Measurements from ENCODE around the gene OR1I1.

Gene OR1I1

GRCh38 chr19:15099017-15099582 lies 17.1 kb downstream of the OR1I1 start:
- no peak for DNase-seq

- DNase-seq, result no peak
Measured at GRCh38 chr19:15101479-15102082, 19.6 kb downstream of the OR1I1 start.

GRCh38 chr19:15104003-15104402 lies 22.0 kb downstream of the OR1I1 start:
- DNase-seq, result no peak

GRCh38 chr19:15104411-15104810 lies 22.4 kb downstream of the OR1I1 start:
- no peak for DNase-seq

- no peak for DNase-seq
Measured at GRCh38 chr19:15105044-15105443, 23.0 kb downstream of the OR1I1 start.

- no peak for DNase-seq
Measured at GRCh38 chr19:15107061-15108010, 25.3 kb downstream of the OR1I1 start, which contains the start of gene SYDE1. TSS of gene SYDE1 (plus strand) at chr19:15107401. CDS start at chr19:15107434, 33 bp downstream.

DNA sequence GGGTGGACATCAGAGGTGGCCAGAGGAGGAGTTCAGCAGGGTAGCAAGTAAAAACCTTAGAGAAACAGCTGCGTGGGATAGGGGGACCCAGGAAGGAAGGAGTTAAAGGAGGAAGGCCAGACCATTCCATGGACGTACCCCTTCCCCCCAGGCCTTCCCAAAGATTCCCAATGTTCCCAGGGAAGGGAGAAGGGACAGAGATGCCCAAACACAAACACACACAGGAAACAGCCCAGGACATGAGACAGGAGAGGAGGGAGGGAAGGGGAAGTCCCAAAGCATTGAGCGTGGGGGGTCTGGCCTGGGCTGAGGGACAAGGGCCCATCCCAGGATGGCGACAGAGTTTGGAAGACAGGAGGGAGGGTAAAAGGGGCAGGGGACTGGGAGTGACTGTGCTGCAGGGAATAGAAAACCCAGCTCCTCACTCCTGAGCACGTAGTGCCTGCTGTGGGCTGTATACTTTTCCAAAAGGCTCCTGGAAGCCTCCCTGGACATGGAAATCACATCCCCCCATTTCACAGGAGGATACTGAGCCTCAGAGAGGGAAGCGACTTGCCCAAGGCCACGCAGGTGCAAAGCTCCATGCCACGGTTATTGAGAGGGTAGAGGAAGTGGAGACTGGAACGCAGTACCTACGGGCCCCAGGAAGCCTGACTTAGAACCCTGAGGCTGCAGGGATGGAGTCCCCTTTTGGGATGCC lies 26.3 kb downstream of the OR1I1 start:
- no peak for DNase-seq

GRCh38 chr19:15108845-15109767 lies 27.1 kb downstream of the OR1I1 start:
- no peak for DNase-seq

GRCh38 chr19:15109768-15110417 lies 27.9 kb downstream of the OR1I1 start:
- no peak for DNase-seq

DNA sequence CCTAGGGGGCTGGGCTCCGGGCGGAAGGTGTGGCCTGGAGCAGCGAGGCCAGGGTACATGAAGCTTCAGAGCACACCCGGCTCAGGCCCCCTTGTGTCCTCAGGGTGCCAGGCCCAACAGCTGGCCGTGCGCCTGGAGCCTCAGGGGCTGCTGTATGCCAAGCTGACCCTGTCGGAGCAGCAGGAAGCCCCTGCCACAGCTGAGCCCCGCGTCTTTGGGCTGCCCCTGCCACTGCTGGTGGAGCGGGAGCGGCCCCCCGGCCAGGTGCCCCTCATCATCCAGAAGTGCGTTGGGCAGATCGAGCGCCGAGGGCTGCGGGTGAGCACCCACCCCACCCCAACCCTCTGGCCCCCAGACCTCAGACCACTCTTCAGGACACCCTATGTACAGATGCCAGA lies 28.4 kb downstream of the OR1I1 start:
- no peak for DNase-seq

- DNase-seq, result no peak
Measured at GRCh38 chr19:15111758-15112157, 29.7 kb downstream of the OR1I1 start.

DNA sequence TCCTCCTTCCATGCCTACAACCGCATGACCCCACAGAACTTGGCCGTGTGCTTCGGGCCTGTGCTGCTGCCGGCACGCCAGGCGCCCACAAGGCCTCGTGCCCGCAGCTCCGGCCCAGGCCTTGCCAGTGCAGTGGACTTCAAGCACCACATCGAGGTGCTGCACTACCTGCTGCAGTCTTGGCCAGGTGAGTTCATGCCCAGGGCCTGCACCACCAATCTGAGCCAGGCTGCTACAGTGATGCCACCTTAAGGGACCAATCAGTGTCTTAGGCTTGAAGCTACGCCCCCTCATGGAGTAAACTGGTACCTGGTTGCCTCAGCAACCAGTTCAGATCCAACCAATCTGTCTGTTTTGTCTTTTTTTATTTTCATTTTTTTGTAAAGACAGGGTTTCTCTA lies 30.4 kb downstream of the OR1I1 start:
- no peak for DNase-seq

DNA sequence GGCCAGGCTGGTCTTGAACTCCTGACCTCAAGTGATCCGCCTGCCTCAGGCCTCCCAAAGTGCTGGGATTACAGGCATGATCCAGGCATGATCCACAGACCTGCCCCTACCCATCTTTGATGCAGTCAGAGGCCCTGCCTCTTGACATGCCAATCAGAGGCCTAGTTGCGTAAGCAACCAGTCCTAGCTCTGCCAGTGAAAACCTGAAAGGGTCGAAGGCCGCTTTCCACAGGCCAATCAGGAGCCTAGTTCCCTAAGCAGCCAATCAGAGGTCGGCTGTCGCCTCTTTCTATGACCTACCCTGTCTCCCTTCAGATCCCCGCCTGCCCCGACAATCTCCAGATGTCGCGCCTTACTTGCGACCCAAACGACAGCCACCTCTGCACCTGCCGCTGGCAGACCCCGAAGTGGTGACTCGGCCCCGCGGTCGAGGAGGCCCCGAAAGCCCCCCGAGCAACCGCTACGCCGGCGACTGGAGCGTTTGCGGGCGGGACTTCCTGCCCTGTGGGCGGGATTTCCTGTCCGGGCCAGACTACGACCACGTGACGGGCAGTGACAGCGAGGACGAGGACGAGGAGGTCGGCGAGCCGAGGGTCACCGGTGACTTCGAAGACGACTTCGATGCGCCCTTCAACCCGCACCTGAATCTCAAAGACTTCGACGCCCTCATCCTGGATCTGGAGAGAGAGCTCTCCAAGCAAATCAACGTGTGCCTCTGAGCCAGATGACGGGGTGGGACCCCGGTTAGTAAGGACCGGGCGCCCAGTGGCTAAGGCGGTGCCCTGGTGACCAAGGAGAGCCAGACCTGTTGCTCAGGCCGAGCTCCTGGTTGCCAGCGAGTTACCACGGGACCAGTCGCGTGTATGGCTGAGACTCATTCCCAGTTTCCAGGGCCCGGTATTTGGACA lies 31.5 kb downstream of the OR1I1 start:
- DNase-seq, result no peak

GRCh38 chr19:15114153-15114540 lies 32.1 kb downstream of the OR1I1 start:
- no peak for DNase-seq

GRCh38 chr19:15115080-15115479 lies 33.1 kb downstream of the OR1I1 start:
- DNase-seq, result no peak

DNA sequence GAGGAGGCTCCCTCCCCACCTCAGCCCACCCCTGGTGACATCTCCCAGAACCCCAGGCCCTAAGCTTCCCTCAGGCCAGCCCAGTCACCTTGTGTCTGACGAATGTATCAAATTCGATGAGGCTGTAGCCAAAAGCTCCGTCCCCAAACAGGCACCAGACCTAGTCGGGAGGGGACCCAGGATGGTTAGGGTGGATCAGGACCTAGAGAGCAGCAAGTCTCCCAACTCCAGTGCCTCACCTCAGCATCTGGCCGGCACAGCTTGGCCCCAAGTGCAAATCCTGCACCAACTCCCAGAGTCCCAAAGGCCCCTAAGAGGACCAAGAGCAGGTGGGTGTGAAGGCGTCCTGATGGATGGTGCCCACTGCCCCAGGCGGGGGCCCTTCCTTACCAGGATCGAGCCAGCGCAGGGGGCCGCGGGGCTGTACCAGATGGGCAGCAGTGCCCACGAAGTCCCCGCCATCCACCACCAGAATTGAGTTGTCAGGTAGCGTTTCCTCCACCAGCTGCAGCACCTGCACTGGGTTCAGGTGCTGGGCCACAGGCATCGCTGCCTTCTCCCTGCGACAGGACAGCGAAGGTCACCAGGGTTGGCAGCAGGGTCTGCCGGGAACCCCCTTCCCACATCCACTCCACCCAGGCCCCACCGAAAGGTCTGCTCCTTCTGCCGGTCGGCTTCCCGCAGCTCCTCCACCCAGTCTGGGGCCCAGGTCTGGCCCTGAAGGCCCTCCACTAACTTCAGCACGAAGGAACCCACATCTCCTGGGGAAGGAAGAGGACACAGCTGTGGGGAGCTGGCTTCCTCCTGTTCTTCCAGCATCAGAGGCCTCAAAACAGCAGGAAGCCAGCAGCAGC lies 34.0 kb downstream of the OR1I1 start:
- DNase-seq, result no peak

DNA sequence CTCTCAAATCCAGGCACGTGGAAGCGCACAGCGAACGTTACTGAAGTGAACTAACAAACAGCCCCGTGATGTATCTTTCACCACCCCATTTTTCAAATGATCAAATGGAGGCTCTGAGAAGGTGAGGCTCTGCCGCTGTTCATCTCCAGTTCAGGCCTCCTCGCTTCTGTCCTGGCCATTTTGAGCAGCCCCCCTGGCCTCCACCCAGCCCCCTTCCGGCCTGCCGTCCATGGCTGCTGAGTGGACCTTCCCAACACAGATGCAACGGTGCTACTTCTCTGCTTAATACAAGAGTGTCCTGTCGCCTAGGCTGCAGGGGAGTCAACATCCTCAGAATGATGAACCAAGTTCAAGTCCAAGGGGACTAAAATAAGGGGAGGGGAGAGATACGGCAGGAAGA lies 34.8 kb downstream of the OR1I1 start:
- DNase-seq, result no peak

- DNase-seq, result no peak
Measured at GRCh38 chr19:15118248-15118647, 36.2 kb downstream of the OR1I1 start.

DNA sequence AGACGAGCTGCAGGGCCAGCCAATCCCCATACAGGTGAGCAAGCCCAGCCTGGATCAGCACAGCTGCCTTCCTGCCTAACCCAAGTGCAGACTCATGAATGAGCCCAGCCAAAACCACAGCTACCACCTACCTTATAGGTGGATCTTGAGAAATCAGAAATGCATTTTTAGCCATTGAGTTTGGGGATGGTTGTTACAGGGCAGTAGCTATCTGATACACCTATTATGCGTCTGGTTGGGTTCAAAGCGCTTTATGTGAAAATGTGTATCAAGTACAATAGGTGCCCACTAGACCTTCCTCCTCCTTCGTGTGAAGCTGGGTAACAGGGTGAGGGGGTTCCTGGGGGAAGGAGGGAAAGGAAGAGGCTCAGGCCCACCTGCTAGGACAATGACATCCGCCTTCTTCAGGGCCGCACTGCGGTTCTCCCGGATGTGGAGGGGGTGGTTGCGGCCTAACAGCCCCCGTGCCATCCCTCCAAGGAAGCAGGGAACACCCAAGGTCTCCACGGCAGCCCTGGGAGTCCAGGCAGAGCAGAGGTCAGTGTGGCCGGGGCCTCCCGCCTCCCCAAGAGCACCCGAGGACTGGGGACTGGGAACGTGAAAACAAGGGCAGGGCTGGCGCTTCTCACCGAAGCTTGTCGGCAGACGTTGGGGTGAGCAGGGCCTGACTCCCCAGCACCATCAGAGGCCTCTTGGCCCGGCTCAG lies 36.9 kb downstream of the OR1I1 start:
- DNase-seq, result no peak
